OCI-LY3 (cell line): Measurements from ENCODE around the gene PIP5K1C.
"Not testable (repeated sequence)": the region's sequence is repeated elsewhere in the genome, so short reads cannot be mapped to it uniquely, and the experiment has no call there.

ENCODE experiments used
- H2AFZ ChIP-seq: fragments of 200-600, 300-600 bp; shearing (Covaris generic); 2 replicates; pipeline ENCODE4 v1.6.0; 2014; ENCODE audit warnings: antibody characterized with exemption, low read depth, low read length
- H3K27ac ChIP-seq: fragments of 200-600, 300-600 bp; sonication (generic); 2 replicates; pipeline ENCODE4 v1.5.1; 2014; ENCODE audit warnings: mild to moderate bottlenecking, low read length, moderate library complexity, mixed read lengths
- H3K27me3 ChIP-seq: fragments of 200-600, 300-600 bp; sonication (generic); 2 replicates; pipeline ENCODE4 v1.6.1; 2014; ENCODE audit warnings: low read depth, low read length, mixed read lengths
- H3K36me3 ChIP-seq: fragments of 200-600, 300-600 bp; sonication (generic); replicated peaks from 2 replicates; pipeline ENCODE3; 2014; ENCODE audit warnings: low read depth, low read length, mixed read lengths
- H3K4me1 ChIP-seq: fragments of 300-600, 200-600 bp; sonication (generic); 2 replicates; pipeline ENCODE4 v1.6.1; 2014; ENCODE audit warnings: low read length, mixed read lengths
- H3K4me2 ChIP-seq: fragments of 200-600, 300-600 bp; sonication (generic); 2 replicates; pipeline ENCODE4 v1.6.1; 2014; ENCODE audit warnings: low read length, mixed read lengths
- H3K4me3 ChIP-seq: fragments of 300-600, 200-600 bp; sonication (generic); 2 replicates; pipeline ENCODE4 v1.5.1; 2014; ENCODE audit warnings: antibody characterized with exemption, mild to moderate bottlenecking, low read length, moderate library complexity
- H3K79me2 ChIP-seq: fragments of 300-600, 200-600 bp; shearing (Covaris generic); 2 replicates; pipeline ENCODE4 v1.6.1; 2014; ENCODE audit warnings: mild to moderate bottlenecking, low read length, mixed read lengths
- H3K9ac ChIP-seq: fragments of 300-600, 200-600 bp; shearing (Covaris generic); 2 replicates; pipeline ENCODE4 v1.6.0; 2014; ENCODE audit warnings: mild to moderate bottlenecking, low read length, moderate library complexity
- H3K9me3 ChIP-seq: fragments of 200-600, 300-600 bp; shearing (Covaris generic); 2 replicates; pipeline ENCODE4 v1.6.1; 2014; ENCODE audit warnings: low read length, mixed read lengths; ENCODE audit not compliant: insufficient read depth
- H4K20me1 ChIP-seq: fragments of 200-600, 300-600 bp; sonication (generic); 2 replicates; pipeline ENCODE4 v1.6.1; 2016; ENCODE audit warnings: low read length, mixed read lengths; ENCODE audit not compliant: insufficient read depth
- EZH2phosphoT487 ChIP-seq: fragments of 200-600 bp; shearing (Covaris generic); IDR thresholded peaks from 2 replicates; pipeline ENCODE4 v1.6.1; 2018; ENCODE audit warnings: antibody characterized with exemption, mixed run types, low read depth
- TF ChIP-seq, protein P1 (sequence below): fragments of 200-600, 300-600 bp; sonication (generic); IDR thresholded peaks from 2 replicates; pipeline ENCODE4 v1.5.1; 2014; ENCODE audit warnings: antibody characterized with exemption, low read length, low read depth

Gene PIP5K1C

DNA sequence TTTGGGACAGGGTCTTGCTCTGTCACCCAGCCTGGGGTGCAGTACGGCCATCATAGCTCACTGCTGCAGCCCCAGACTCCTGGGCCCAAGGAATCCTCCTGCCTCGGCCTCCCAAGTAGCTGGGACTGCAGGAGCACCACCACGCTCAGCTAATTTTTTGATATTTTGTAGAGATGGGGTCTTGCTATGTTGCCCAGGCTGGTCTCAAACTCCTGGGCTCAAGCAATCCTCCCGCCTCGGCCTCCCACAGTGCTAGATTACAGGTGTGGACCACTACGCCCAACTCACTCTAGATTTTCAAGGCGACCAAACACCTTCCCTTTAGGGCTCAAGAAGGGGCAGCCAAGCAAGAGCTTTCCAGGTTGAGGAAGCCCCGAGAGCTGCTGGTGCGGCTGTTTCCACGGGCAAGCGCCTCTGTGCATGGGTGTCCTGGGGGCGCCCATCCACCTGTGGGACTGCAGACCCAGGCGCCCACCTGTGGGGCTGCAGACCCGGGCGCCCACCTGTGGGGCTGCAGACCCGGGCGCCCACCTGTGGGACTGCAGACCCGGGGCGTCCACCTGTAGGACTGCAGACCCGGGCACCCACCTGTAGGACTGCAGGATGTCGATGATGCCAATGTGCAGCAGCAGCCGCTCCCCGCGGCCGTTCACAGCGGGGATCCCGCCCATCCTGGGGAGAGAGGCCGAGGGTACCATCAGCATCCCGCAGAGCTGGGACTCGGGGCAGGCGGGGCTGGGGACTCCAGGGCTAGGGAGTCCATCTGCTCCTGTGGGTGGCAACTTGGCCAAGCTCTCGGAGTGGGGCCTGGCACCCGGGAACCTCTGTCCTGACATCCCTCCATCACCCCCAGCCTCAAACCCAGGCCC, 52.0 kb downstream of the PIP5K1C start:
- Histone ChIP-seq H3K9ac (no peak overlapping the region), H3K4me1 (no peaks in the 10 kb centered on the region), H3K27me3 (no peaks in the 10 kb centered on the region), H3K79me2 (no peaks in the 10 kb centered on the region), H3K9me3 (no peaks in the 10 kb centered on the region), H4K20me1 (no peaks in the 10 kb centered on the region), H2AFZ (no peak overlapping the region), H3K4me3 (no peak overlapping the region), H3K27ac (no peak overlapping the region), H3K36me3 (peaks cover 27% of the 10 kb centered on the region), H3K4me2 (no peak overlapping the region)
- no peak for TF ChIP-seq EZH2phosphoT487
- TF ChIP-seq, protein P1, sequence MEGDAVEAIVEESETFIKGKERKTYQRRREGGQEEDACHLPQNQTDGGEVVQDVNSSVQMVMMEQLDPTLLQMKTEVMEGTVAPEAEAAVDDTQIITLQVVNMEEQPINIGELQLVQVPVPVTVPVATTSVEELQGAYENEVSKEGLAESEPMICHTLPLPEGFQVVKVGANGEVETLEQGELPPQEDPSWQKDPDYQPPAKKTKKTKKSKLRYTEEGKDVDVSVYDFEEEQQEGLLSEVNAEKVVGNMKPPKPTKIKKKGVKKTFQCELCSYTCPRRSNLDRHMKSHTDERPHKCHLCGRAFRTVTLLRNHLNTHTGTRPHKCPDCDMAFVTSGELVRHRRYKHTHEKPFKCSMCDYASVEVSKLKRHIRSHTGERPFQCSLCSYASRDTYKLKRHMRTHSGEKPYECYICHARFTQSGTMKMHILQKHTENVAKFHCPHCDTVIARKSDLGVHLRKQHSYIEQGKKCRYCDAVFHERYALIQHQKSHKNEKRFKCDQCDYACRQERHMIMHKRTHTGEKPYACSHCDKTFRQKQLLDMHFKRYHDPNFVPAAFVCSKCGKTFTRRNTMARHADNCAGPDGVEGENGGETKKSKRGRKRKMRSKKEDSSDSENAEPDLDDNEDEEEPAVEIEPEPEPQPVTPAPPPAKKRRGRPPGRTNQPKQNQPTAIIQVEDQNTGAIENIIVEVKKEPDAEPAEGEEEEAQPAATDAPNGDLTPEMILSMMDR, result no peak

DNA sequence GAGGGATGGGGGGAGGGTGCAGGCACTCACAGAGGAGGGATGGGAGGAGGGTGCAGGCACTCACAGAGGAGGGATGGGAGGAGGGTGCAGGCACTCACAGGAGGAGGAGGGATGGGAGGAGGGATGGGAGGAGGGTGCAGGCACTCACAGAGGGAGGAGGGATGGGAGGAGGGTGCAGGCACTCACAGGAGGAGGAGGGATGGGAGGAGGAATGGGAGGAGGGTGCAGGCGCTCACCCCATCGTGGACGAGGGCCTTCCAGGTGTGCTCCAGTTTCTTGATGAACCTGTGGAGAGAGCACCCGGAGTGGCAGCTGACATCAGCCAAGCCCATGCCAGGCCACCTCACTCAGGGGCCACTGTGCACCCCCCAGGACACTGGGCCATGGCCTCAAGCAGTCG, 53.2 kb downstream of the PIP5K1C start:
- not testable (repeated sequence) for H3K9ac ChIP-seq, H3K4me3 ChIP-seq, H2AFZ ChIP-seq, H3K27ac ChIP-seq, H3K27me3 ChIP-seq, H3K9me3 ChIP-seq, H4K20me1 ChIP-seq, H3K4me2 ChIP-seq, H3K79me2 ChIP-seq, H3K4me1 ChIP-seq
- peaks cover 20% of the 10 kb centered on the region for H3K36me3 ChIP-seq

DNA sequence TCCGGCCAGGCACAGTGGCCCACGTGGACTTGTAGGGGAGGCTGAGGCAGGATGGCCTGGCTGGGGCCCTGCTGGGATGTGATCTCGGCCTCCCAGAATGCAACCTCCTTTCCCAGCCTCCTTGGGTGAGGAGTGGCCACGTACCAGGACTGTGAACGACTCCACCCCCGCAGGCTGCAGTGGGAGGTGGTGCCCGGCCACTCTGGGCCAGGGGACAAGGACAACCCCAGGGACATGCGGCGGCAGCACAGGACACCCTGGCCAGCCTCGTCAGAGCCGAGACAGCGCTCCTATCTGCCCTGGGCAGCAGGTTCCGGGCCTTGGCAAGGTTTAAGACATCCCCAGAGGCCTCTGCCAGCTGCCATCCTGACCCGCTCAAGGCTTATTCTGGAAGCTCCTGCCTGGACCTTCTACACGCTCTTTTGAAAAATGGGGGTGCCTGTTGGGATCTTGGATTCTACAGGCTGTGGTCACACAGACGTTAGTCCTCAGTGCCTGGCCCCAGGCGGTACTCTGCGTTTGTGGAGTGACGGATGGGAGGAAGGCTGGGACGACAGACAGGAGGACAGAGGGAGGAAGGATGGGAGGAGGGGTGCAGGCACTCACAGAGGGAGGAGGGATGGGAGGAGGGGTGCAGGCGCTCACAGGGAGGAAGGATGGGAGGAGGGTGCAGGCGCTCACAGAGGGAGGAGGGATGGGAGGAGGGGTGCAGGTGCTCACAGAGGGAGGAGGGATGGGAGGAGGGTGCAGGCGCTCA, 53.8 kb downstream of the PIP5K1C start:
- H3K9me3 ChIP-seq, result no peaks in the 10 kb centered on the region
- no peak overlapping the region for H2AFZ ChIP-seq
- no peak overlapping the region for H3K4me2 ChIP-seq
- no peaks in the 10 kb centered on the region for H3K79me2 ChIP-seq
- H3K27me3 ChIP-seq, result no peaks in the 10 kb centered on the region
- no peaks in the 10 kb centered on the region; the same call in 1 of the 2 replicates for H4K20me1 ChIP-seq
- no peaks in the 10 kb centered on the region for H3K4me1 ChIP-seq
- H3K4me3 ChIP-seq, result no peak overlapping the region
- H3K36me3 ChIP-seq, result peaks cover 15% of the 10 kb centered on the region
- no peak overlapping the region for H3K27ac ChIP-seq
- no peak overlapping the region for H3K9ac ChIP-seq
- TF ChIP-seq, protein P1, result no peak
- TF ChIP-seq EZH2phosphoT487, result no peak

DNA sequence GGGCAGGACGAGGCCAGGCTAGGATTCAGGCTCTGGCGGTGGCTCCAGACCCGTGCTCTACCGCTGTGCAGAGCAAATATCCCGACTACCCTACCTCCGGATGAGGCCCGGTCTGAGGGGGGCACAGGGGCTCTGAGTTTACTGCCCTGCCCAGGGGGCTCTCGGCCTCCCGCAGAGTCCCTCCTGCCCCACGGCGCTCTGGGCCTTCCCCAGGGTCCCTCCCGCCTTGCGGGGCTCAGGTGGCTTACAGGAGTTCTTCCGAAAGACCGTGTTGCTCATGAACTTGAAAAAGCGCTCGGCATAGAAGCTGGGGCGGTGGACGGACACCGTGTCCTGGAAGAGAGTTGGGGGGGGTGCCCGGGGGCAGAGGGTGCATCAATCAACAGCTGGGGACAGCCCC, 54.5 kb downstream of the PIP5K1C start:
- Histone ChIP-seq H3K9ac (no peak overlapping the region), H3K4me1 (no peaks in the 10 kb centered on the region), H3K27me3 (no peaks in the 10 kb centered on the region), H4K20me1 (no peaks in the 10 kb centered on the region; the same call in 1 of the 2 replicates), H3K4me2 (no peak overlapping the region), H3K4me3 (no peak overlapping the region), H3K79me2 (no peaks in the 10 kb centered on the region), H2AFZ (no peak overlapping the region), H3K36me3 (peaks cover 14% of the 10 kb centered on the region), H3K27ac (no peak overlapping the region), H3K9me3 (no peaks in the 10 kb centered on the region)
- TF ChIP-seq EZH2phosphoT487, result no peak
- TF ChIP-seq, protein P1, result no peak
